ENCODE data around the gene RHEX.
A peak's percentile ranks its signal among the peaks of the same experiment; 100 is the strongest.
"Not testable (repeated sequence)": the region's sequence is repeated elsewhere in the genome, so short reads cannot be mapped to it uniquely, and the experiment has no call there.

Gene RHEX

DNA sequence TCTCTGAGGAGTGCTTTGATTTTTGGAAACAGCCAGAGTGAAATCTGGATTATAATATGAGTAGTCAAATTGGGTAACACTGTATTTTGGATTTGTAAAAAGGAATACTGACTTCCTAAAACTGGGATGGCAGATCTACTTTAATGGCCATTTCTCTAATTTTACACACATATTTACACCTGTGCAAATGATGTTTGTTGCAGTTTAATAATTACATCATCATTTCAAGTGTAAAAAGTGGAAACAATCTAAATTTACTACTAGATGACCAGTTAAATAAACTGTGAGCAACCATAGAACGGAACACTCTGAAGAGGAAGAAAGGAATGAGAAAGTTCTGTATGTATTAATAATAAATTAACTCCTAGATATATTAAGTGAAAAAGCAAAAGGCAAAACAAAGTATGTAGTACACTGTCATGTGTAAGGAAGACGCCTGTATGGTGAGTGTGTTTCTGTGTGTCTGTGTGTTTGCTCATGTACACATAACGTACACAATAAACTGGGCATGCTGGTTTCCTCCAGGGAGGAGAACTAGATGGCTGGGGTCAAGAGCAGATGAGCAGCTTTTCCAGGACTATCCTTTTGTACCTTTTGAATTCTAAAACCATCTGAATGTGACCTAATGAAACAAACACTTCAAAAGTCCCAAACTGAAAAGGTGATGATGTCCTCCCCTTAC, 2.9 kb upstream of the RHEX start:
- DNase-seq (ENCODE audit: low read depth) = peak; percentile 82
- H3K4me3 ChIP-seq (ENCODE audit: low read depth, low read length) = no peak overlapping the region
- TF ChIP-seq, protein P1, sequence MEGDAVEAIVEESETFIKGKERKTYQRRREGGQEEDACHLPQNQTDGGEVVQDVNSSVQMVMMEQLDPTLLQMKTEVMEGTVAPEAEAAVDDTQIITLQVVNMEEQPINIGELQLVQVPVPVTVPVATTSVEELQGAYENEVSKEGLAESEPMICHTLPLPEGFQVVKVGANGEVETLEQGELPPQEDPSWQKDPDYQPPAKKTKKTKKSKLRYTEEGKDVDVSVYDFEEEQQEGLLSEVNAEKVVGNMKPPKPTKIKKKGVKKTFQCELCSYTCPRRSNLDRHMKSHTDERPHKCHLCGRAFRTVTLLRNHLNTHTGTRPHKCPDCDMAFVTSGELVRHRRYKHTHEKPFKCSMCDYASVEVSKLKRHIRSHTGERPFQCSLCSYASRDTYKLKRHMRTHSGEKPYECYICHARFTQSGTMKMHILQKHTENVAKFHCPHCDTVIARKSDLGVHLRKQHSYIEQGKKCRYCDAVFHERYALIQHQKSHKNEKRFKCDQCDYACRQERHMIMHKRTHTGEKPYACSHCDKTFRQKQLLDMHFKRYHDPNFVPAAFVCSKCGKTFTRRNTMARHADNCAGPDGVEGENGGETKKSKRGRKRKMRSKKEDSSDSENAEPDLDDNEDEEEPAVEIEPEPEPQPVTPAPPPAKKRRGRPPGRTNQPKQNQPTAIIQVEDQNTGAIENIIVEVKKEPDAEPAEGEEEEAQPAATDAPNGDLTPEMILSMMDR (IDR thresholded peaks at IDR 0.05; ENCODE audit: control insufficient read depth, extremely low read depth, insufficient read depth) = no peak

DNA sequence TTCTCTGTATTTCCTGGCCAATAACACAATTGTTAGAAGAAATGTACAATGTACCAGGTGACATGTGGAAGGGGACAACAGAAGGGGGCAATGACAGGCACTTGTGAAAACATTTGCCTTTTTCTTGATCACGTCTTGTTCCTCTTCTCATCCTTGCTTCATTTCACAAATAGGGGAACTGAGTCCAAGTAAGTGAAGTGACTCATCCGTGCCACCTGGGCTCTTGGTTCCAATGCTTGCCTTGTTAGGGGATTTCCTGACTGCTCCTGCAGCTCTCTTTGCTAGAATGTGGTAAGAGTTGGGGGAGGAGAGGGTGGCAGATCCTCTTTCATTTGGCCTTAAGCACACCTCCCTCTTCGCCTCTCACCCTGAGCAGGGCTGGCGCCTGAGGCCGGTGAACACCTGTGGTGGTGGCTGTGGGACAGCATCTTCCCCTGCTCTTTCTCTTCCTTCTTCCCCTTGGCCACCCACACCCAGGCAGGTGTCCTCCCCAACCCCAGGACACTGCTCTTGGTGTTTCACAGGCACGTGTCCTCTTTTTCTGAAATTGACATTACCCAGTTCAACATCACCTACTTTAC, 2.2 kb upstream of the RHEX start:
- TF ChIP-seq, protein P1 (IDR thresholded peaks at IDR 0.05; ENCODE audit: control insufficient read depth, extremely low read depth, insufficient read depth) = no peak
- H3K4me3 ChIP-seq (ENCODE audit: low read depth, low read length) = no peak overlapping the region
- DNase-seq (ENCODE audit: low read depth) = no peak

DNA sequence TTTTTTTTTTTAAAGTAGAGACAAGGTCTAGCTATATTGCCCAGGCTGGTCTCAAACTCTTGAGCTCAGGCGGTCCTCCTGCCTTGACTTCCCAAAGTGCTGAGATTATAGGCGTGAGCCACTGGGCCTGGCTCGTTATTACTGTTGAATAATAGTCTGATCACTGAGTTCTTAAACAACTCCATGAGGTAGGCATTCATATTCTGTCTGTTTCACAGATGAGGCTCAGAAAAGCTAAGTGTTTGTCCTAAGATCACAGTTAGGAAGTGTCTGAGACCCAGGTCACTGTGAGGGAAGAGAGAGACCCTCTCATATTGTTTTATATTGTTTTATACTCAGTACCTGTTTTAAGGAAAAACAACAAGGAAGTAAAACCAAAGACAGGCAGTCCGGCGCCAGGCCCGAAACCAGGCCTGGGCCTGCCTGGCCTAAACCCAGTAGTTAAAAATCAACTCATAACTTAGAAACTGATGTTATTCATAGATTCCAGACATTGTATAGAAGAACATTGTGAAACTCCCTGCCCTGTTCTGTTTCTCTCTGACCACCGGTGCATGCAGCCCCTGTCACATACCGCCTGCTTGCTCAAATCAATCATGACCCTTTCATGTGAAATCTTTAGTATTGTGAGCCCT, 625 bp upstream of the RHEX start:
- H3K4me3 ChIP-seq (ENCODE audit: low read depth, low read length); DNase-seq (ENCODE audit: low read depth): not testable (repeated sequence)

DNA sequence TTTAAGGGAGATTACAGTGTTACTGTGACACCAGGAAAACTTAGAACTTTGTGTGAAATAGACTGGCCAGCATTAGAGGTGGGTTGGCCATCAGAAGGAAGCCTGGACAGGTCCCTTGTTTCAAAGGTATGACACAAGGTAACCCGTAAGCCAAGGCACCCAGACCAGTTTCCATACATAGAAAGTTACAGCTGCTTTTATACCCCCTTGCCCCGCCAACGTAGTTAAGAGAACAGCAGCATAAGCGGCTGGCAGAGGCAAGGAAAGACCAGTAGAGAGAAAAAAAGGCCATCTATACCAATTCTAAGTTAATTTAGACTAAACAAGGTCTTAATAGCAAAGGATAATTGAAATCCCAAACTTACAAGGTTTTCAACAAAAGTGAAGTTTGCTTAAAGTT, 643 bp downstream of the RHEX start:
- not testable (repeated sequence) for H3K4me3 ChIP-seq (ENCODE audit: low read depth, low read length); DNase-seq (ENCODE audit: low read depth)

DNA sequence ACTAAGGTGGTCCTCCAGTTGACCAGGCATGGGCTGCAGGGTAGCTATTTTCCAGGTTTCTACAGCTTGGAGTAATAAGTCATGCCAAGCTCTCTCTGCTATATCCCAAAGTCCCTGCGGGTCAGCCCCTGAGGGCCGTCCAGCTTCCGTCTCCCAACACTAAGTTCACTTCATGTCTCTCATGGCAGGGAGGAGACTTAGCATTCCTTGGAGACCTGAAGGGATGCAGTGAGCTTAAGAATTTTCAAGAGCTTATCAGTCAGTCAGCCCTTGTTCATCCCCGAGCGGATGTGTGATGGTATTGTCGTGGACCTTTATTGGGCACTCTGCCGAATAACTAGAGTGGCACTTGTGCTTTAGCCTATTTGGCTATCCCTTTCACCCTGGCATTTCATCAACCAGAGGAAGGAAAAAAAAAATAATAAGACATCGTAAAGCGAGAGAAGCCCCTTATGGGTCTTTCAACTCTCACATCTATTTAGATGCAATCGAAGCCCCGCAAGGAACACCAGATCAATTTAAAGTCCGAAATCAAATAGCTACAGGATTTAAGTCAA, 2.2 kb downstream of the RHEX start:
- H3K4me3 ChIP-seq (ENCODE audit: low read depth, low read length); DNase-seq (ENCODE audit: low read depth): not testable (repeated sequence)

DNA sequence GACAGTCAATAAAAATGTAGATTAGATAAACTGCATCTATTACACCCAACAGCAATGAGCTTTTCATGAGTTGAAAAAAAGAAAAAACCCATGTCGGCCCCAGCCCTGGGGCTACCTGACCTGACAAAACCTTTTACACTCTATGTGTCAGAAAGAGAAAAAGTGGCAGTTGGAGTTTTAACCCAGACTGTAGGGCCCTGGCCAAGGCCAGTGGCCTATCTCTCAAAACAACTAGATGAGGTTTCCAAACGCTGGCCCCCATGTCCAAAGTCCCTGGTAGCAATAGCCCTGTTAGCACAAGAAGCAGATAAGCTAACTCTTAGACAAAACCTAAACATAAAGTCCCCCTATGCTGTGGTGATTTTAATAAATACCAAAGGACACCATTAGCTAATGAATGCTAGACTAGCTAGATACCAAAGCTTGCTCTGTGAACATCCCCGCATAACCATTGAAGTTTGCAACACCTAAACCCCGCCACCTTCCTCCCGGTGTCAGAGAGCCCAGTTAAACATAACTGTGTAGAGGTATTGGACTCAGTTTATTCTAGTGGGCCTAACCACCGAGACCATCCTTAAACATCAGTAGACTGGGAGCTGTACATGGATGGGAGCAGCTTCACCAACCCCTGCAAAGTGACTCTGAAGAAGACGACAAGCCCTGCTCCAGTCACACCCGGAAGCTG, 2.8 kb downstream of the RHEX start:
- not testable (repeated sequence) for DNase-seq (ENCODE audit: low read depth); H3K4me3 ChIP-seq (ENCODE audit: low read depth, low read length)

DNA sequence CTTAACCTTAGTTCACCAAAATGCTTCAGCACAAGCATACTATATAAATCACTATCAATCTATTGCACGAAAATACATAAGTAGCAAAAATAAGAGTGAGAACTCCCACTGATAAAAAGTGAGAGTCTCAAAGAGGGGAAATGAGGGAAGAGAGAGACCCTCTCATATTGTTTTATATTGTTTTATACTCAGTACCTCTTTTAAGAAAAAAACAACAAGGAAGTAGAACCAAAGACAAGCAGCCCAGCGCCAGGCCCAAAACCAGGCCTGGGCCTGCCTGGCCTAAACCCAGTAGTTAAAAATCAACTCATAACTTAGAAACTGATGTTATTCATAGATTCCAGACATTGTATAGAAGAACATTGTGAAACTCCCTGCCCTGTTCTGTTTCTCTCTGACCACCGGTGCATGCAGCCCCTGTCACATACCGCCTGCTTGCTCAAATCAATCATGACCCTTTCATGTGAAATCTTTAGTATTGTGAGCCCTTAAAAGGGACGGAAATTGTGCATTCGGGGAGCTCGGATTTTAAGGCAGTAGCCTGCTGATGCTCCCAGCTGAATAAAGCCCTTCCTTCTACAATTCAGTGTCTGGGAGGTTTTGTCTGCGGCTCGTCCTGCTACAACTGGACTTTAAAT, 5.4 kb downstream of the RHEX start:
- H3K4me3 ChIP-seq (ENCODE audit: low read depth, low read length); DNase-seq (ENCODE audit: low read depth): not testable (repeated sequence)

DNA sequence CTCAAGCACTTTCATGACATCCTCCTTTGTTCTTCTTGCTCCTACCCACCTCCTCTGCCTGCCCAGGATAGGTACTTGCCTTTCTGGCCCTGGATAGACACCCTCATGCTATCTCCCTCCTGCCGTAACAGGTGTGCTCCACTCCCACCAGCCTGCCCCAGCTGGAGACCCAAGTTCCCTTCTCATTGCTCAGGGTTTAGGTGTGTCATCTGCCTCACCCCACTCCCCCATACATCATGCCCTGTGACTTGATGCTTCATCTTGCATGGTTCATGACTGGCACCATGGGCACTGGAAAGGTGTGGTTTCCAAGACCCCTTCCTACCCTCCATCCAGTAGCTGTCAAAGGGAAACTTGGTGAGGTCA, 5.9 kb downstream of the RHEX start:
- DNase-seq (ENCODE audit: low read depth) = no peak
- TF ChIP-seq, protein P1 (IDR thresholded peaks at IDR 0.05; ENCODE audit: control insufficient read depth, extremely low read depth, insufficient read depth) = no peak
- H3K4me3 ChIP-seq (ENCODE audit: low read depth, low read length) = no peak overlapping the region

DNA sequence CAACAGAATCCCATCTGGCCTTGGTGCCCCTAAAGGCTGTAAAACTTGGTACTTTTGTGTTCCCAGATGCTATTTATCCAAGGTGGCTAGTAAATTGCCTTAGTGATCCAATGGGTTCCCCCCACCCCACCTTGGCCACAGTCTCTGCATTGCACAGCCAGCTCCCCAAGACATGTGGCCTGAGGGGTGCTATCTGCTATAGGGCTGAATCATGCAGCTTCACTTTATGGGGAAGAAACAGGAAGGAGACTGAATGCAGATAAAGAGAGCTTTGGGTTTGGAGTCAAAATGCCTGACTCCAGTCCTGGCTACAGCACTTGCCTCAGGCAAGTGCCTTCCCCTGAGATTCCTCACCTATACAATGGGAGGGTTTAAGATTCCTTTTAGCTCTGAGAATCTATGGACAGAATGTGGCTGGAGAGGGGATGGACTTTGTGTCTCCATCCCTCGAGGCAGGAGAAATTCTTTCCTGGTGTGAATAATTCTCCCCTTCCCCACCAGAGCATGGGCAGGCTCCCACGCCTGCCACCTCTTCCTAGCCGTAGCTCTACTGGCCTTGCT, 6.5 kb downstream of the RHEX start:
- TF ChIP-seq, protein P1 (IDR thresholded peaks at IDR 0.05; ENCODE audit: control insufficient read depth, extremely low read depth, insufficient read depth) = no peak

More for the DNA sequence above, 6.5 kb downstream of the RHEX start:
- DNase-seq (ENCODE audit: low read depth) = no peak
- no peak overlapping the region for H3K4me3 ChIP-seq (ENCODE audit: low read depth, low read length)
